ENCODE results near the gene GRAMD1B. TPM values are rescaled to one million over a fixed set of nuclear protein-coding genes. Genes with fewer than 3 reads are reported as not detected.
A peak's percentile ranks its signal among the peaks of the same experiment; 100 is the strongest.

Gene GRAMD1B
- total RNA-seq, 1 donor from 2014 or later, result 31.8 TPM

DNA sequence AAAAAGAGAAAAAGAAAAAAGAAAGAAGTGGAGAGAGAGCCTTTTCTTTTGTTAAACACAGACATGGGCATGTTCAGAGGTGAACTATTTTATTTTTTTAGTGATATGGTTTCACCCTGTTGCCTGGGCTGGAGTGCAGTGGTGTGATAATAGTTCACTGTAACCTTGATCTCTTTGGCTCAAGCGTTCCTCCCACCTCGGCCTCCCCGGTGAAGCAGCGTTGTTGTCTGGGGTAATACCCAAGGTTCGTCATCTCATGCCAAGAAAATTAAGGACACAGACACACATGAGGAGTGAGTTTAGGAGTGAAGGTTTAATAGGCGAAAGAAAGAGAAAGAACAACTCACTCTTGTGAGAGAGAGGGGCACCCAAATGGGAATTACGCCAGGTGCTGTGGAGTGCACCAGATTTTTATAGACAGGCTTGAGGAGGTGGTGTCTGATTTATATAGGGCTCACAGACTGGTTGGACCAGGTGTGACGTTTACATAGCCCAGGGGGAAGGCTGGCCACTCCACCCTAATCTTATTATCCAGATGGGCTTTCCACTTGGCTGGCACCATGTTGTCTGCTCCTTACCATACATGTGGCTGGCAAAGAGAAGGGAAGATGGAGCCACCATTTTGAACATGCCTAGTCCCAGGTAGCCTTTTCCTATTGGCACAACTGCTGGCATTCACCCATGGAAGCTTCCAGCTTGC, 42.3 kb downstream of the GRAMD1B start:
- H3K27ac ChIP-seq (replicated peaks), result no peak overlapping the region
- peaks cover 35% of the 10 kb centered on the region for H3K4me1 ChIP-seq
- TF ChIP-seq, protein P1, sequence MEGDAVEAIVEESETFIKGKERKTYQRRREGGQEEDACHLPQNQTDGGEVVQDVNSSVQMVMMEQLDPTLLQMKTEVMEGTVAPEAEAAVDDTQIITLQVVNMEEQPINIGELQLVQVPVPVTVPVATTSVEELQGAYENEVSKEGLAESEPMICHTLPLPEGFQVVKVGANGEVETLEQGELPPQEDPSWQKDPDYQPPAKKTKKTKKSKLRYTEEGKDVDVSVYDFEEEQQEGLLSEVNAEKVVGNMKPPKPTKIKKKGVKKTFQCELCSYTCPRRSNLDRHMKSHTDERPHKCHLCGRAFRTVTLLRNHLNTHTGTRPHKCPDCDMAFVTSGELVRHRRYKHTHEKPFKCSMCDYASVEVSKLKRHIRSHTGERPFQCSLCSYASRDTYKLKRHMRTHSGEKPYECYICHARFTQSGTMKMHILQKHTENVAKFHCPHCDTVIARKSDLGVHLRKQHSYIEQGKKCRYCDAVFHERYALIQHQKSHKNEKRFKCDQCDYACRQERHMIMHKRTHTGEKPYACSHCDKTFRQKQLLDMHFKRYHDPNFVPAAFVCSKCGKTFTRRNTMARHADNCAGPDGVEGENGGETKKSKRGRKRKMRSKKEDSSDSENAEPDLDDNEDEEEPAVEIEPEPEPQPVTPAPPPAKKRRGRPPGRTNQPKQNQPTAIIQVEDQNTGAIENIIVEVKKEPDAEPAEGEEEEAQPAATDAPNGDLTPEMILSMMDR (IDR thresholded peaks at IDR 0.05; ENCODE audit: borderline replicate concordance), result no peak
- intact Hi-C loops (cut with micrococcal nuclease), result no loop called here
- H3K4me3 ChIP-seq, result no peak overlapping the region
- H3K9me3 ChIP-seq (replicated peaks), result no peaks in the 10 kb centered on the region
- H3K27me3 ChIP-seq (ENCODE audit: low read depth), result no peaks in the 10 kb centered on the region
- DNase-seq, result no peak
- no peaks in the 10 kb centered on the region for H3K36me3 ChIP-seq

DNA sequence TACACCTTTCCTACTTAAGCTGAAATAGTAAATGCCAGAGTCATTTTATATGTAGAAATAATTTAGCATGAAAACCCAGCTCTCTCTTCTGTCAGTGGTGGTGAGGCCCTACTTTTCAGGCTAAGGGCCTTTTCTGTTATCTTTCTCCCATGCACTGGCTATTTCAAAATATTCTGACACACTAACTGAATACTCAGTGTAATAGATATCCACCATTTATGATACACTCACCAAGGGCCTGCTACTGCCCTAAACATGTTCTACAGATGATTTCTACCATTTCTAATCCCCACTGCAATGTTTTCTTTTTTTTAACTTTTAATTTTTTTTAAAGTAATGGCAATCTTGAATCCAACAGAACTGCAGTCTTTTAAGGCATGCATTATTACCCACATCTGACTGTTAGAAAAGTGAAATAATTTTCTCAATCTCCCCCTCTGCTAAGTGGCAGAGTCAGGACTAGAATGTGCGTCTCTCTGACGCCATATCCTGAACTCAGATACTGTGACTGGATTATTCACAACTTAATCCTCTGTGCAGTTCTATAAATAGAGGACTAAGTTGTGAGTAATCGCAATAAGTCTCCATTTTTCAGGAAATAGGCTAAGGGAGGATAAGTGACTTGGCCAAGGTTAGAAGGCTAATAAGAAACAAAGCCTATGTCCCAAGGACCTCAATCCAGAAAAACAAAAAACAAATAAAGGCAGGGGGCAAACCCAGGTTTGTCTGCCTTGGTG, 44.0 kb downstream of the GRAMD1B start:
- Histone ChIP-seq H3K9me3 (replicated peaks) (no peaks in the 10 kb centered on the region), H3K4me3 (no peak overlapping the region), H3K36me3 (no peaks in the 10 kb centered on the region), H3K27me3 (ENCODE audit: low read depth) (no peaks in the 10 kb centered on the region), H3K4me1 (peaks cover 42% of the 10 kb centered on the region), H3K27ac (replicated peaks) (no peak overlapping the region)
- TF ChIP-seq, protein P1 (IDR thresholded peaks at IDR 0.05; ENCODE audit: borderline replicate concordance), result no peak
- DNase-seq, result no peak
- intact Hi-C loops (cut with micrococcal nuclease), result no loop called here

DNA sequence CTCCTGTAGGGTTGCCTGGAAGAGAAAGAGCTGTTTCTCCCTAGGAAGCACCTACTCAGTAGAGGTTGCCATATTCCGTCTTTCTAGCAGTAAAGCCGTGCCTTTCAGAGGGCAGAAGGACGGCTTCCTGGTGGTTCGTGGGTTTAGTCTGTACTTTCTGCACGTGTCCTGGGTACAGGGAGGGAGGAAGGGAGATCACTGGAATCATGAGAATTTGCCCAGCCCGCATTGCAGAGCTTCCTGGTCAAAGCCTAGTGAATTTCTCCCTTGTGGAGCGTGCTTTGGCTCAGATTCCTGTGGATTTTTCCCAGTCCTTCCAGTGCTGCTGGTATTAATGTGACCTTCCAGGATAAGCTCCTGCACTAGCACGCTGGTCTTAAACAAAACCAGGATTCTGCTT, 44.9 kb downstream of the GRAMD1B start:
- peaks cover 37% of the 10 kb centered on the region for H3K4me1 ChIP-seq
- H3K9me3 ChIP-seq (replicated peaks), result no peaks in the 10 kb centered on the region
- intact Hi-C loops (cut with micrococcal nuclease), result loop anchor here (5.0 kb wide), 2 partner anchors 68 to 173 kb away; no protein-coding TSS in a partner anchor
- no peaks in the 10 kb centered on the region for H3K36me3 ChIP-seq
- DNase-seq, result no peak
- no peak overlapping the region for H3K4me3 ChIP-seq
- peak overlapping the region; percentile 21 for H3K27ac ChIP-seq (replicated peaks)
- H3K27me3 ChIP-seq (ENCODE audit: low read depth), result no peaks in the 10 kb centered on the region
- TF ChIP-seq, protein P1 (IDR thresholded peaks at IDR 0.05; ENCODE audit: borderline replicate concordance), result no peak

DNA sequence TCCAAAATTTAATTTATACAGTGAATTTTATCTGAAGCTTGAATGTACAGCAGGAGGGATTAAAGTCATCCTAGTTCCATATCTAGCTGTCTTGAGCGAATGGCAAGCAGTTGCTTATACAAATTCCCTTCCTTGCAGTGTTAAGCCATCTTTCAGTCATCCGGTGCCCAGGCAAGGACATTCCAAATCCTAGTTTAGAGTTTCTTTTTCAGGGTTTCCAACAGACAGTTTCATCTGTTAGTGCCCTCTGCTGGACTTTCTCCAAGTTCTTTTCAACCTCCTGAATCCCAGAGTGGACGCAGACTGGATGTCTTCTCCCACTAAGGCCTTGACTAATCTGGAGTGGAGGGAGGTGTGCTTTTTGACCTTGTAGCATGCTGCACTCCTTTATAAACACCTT, 45.4 kb downstream of the GRAMD1B start:
- H3K36me3 ChIP-seq, result no peaks in the 10 kb centered on the region
- H3K4me1 ChIP-seq, result peaks cover 37% of the 10 kb centered on the region
- intact Hi-C loops (cut with micrococcal nuclease), result loop anchor here (5.0 kb wide), 2 partner anchors 68 to 173 kb away; no protein-coding TSS in a partner anchor
- H3K27ac ChIP-seq (replicated peaks), result peak overlapping the region; percentile 21
- no peaks in the 10 kb centered on the region for H3K9me3 ChIP-seq (replicated peaks)
- TF ChIP-seq, protein P1 (IDR thresholded peaks at IDR 0.05; ENCODE audit: borderline replicate concordance), result peak; percentile 33
- H3K4me3 ChIP-seq, result no peak overlapping the region
- no peak for DNase-seq
- no peaks in the 10 kb centered on the region for H3K27me3 ChIP-seq (ENCODE audit: low read depth)

DNA sequence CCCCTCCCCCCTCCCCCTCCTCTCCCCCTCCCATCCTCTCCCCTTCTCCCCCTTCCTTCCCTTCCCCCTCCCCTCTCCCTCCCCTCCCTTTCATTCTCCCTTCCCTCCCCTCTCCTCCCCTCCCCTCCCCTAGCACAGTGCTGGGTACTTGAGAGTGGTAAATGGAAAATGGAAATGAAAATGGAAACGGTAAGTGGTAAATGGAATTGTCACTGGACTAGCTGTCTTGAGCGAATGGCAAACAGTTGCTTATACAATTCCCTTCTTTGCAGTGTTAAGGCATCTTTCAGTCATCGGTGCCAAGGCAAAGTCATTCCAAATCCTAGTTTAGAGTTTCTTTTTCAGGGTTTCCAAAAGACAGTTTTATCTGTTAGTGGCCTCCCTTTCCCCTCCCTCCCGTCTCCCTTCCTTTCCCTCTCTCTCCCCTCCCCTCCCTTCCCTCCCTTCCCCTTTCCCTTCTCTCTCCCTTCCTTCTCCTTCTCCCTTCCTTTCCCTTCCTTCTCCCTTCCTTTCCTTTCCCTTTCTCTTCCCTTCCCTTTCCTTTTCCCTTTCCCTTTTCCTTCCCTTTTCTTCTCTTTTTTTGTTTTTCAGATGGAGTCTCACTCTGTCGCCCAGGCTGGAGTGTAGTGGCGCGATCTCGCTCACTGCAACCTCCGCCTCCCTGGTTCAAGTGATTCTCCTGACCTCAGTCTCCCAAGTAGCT, 47.3 kb downstream of the GRAMD1B start:
- no peak overlapping the region for H3K27ac ChIP-seq (replicated peaks)
- DNase-seq, result no peak
- H3K9me3 ChIP-seq (replicated peaks), result no peaks in the 10 kb centered on the region
- intact Hi-C loops (cut with micrococcal nuclease), result loop anchor here (5.0 kb wide), 2 partner anchors 70 to 175 kb away; no protein-coding TSS in a partner anchor
- TF ChIP-seq, protein P1 (IDR thresholded peaks at IDR 0.05; ENCODE audit: borderline replicate concordance), result no peak
- H3K27me3 ChIP-seq (ENCODE audit: low read depth), result no peaks in the 10 kb centered on the region
- H3K4me3 ChIP-seq, result no peak overlapping the region
- peaks cover 37% of the 10 kb centered on the region for H3K4me1 ChIP-seq
- peaks cover 6% of the 10 kb centered on the region for H3K36me3 ChIP-seq

All from left ventricle myocardium inferior (tissue), 1 donor.